ENCODE data around the gene C8A.

- TF ChIP-seq MAX (IDR thresholded peaks at IDR 0.05; ENCODE audit: low read depth, low read length) (no peak), CTCF (IDR thresholded peaks at IDR 0.05; ENCODE audit: low read depth, low read length) (no peak)
Measured at GRCh38 chr1:56898879-56899278, 44.3 kb downstream of the C8A start.
